ENCODE measurements around the gene EHD4. TPM values are rescaled to one million over a fixed set of nuclear protein-coding genes. Genes with fewer than 3 reads are reported as not detected.

The EHD4 gene
- total and polyA plus RNA-seq, 2 donors (not counting 3 experiments of a cell fraction or from before 2014, with no cell fraction given) = 96.7 to 128 TPM

- Histone ChIP-seq H3K4me3 (replicated peaks in 1 of 3; ENCODE audit: insufficient read depth in 1 of 3, low read depth in 1 of 3, low read length in 3 of 3) (no peak overlapping the region), H3K9me1 (replicated peaks; ENCODE audit: control insufficient read depth, extremely low read depth, insufficient read depth, low read length) (no peaks in the 10 kb centered on the region), H3K36me3 (ENCODE audit: control insufficient read depth in 2 of 2, extremely low read depth in 1 of 2, insufficient read depth in 2 of 2, low read length in 2 of 2) (no peaks in the 10 kb centered on the region), H3K9ac (replicated peaks; ENCODE audit: extremely low read depth, insufficient read depth, low read length) (no peak overlapping the region), H3K4me1 (ENCODE audit: control insufficient read depth, extremely low read depth, insufficient read depth, low read length) (no peaks in the 10 kb centered on the region), H3K4me2 (ENCODE audit: insufficient read depth, low read length) (no peak overlapping the region), H3K79me2 (ENCODE audit: control insufficient read depth, insufficient read depth, low read length) (no peaks in the 10 kb centered on the region), H3K27ac (ENCODE audit: insufficient read depth, low read depth, low read length) (no peak overlapping the region), H4K20me1 (replicated peaks; ENCODE audit: control insufficient read depth, extremely low read depth, insufficient read depth, low read length) (no peaks in the 10 kb centered on the region), H3K9me3 (replicated peaks; ENCODE audit: control insufficient read depth, insufficient read depth, low read length) (no peaks in the 10 kb centered on the region), H2AFZ (ENCODE audit: low read depth, low read length) (no peak overlapping the region), H3K27me3 (ENCODE audit: control insufficient read depth in 2 of 2, insufficient read depth in 2 of 2, low read length in 2 of 2) (no peaks in the 10 kb centered on the region)
- dilution Hi-C loops (cut with MboI; ENCODE audit: extremely low pct_ligation_motif_present, low sequenced_read_pairs) = no loop called here
- no peak for TF ChIP-seq POLR2A (IDR thresholded peaks at IDR 0.05; ENCODE audit: low read depth, low read length)
- TF ChIP-seq POLR2AphosphoS5 (IDR thresholded peaks at IDR 0.05; ENCODE audit: insufficient read depth, low read depth, low read length) = no peak
- TF ChIP-seq EZH2 (IDR thresholded peaks at IDR 0.05; ENCODE audit: borderline replicate concordance, low read depth, low read length, severe bottlenecking) = no peak
- TF ChIP-seq FOS (IDR thresholded peaks at IDR 0.05; ENCODE audit: borderline replicate concordance, insufficient read depth, low read length) = no peak
- no peak for TF ChIP-seq MYC (IDR thresholded peaks at IDR 0.05; ENCODE audit: low read depth, low read length)
- TF ChIP-seq JUN (IDR thresholded peaks at IDR 0.05; ENCODE audit: borderline replicate concordance, insufficient read depth, insufficient read length, low read depth) = no peak
- TF ChIP-seq MAX (IDR thresholded peaks at IDR 0.05; ENCODE audit: insufficient read depth, insufficient read length) = no peak
- TF ChIP-seq GATA2 (IDR thresholded peaks at IDR 0.05; ENCODE audit: insufficient read depth, insufficient read length, low read depth, low read length) = no peak
- TF ChIP-seq CTCF (IDR thresholded peaks at IDR 0.05; ENCODE audit: extremely low read depth in 1 of 2, insufficient read depth in 1 of 2, low read depth in 1 of 2, low read length in 2 of 2) = no peak
- POLR2A ChIA-PET = no interaction called here
- intact Hi-C loops (cut with micrococcal nuclease) = no loop called here
- BruUV-seq (replicated peaks) = no TSS peak
- FAIRE-seq (no peak), DNase-seq (ENCODE audit: low read depth, low spot score) (no peak)
- CTCF ChIA-PET = interaction anchor here (1.0 to 1.9 kb wide), 5 partner anchors 10 to 158 kb away, joined by 3 to 13 read pairs (median 4); no protein-coding TSS in a partner anchor
These were observed 7.3 kb upstream of the EHD4 start for GRCh38 chr15:41979493-41980266.
